Astrocyte (in vitro differentiated cells and primary cell): Measurements from ENCODE around the gene MRPL27.

Experiments used
- CTCF ChIP-seq: IDR thresholded peaks from 2 replicates; pipeline ENCODE4 v1.5.1; 2011; ENCODE audit warnings: low read depth, mild to moderate bottlenecking, inconsistent platforms, low read length, moderate library complexity; ENCODE audit not compliant: insufficient read depth
- EZH2 ChIP-seq: IDR thresholded peaks from 2 replicates; pipeline ENCODE4 v1.6.1; 2012; ENCODE audit warnings: mild to moderate bottlenecking, low read length, inconsistent platforms; ENCODE audit not compliant: insufficient read depth

GRCh38 chr17:50422738-50423137 lies 49.8 kb upstream of the MRPL27 start:
- TF ChIP-seq CTCF (no peak), EZH2 (no peak)
